Measurements from ENCODE around the gene LSM2.

DNA sequence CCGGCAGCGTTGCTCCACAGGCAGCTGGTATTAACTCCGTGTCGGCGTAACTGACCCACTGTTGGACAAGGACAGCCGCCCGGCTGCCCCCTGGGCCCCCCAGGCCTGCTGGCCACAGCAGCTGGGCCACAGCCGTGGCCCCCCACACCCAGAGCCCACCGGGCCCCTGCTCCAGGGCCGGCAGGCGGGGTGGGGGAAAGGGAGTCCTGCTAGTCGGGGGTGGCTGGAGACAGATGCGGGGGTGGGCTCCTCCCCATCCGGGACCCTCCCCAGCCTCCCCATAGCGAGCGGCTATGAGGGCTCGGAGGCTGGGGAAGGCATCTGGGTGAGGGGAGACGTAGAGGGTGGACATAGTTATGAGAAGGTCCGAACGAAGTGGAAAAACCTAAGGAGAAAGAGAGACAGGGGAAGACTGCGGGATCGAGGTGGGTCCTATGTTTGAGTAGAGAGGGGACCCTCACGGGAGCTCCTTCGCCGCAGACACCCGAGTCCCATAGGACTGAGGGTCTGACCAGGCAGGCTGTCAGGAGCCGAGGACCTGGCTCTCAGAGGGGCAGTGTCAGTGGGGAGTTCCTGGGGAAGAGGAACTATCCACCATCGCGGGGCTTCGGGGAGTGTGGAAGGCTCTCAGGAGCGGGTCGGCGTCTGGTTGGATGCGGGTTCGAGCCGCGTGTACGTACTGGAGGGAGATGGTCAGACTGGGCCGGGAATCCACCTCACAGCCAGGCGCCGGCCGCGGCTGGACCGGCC, 11.7 kb downstream of the LSM2 start:
- TF ChIP-seq, protein P1, sequence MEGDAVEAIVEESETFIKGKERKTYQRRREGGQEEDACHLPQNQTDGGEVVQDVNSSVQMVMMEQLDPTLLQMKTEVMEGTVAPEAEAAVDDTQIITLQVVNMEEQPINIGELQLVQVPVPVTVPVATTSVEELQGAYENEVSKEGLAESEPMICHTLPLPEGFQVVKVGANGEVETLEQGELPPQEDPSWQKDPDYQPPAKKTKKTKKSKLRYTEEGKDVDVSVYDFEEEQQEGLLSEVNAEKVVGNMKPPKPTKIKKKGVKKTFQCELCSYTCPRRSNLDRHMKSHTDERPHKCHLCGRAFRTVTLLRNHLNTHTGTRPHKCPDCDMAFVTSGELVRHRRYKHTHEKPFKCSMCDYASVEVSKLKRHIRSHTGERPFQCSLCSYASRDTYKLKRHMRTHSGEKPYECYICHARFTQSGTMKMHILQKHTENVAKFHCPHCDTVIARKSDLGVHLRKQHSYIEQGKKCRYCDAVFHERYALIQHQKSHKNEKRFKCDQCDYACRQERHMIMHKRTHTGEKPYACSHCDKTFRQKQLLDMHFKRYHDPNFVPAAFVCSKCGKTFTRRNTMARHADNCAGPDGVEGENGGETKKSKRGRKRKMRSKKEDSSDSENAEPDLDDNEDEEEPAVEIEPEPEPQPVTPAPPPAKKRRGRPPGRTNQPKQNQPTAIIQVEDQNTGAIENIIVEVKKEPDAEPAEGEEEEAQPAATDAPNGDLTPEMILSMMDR (IDR thresholded peaks at IDR 0.05), result no peak
- no peak for TF ChIP-seq POLR2A (IDR thresholded peaks at IDR 0.05)
